ENCODE results near the gene OGDH.
A peak's percentile ranks its signal among the peaks of the same experiment; 100 is the strongest.
"Not testable (repeated sequence)": the region's sequence is repeated elsewhere in the genome, so short reads cannot be mapped to it uniquely, and the experiment has no call there.

OGDH gene

DNA sequence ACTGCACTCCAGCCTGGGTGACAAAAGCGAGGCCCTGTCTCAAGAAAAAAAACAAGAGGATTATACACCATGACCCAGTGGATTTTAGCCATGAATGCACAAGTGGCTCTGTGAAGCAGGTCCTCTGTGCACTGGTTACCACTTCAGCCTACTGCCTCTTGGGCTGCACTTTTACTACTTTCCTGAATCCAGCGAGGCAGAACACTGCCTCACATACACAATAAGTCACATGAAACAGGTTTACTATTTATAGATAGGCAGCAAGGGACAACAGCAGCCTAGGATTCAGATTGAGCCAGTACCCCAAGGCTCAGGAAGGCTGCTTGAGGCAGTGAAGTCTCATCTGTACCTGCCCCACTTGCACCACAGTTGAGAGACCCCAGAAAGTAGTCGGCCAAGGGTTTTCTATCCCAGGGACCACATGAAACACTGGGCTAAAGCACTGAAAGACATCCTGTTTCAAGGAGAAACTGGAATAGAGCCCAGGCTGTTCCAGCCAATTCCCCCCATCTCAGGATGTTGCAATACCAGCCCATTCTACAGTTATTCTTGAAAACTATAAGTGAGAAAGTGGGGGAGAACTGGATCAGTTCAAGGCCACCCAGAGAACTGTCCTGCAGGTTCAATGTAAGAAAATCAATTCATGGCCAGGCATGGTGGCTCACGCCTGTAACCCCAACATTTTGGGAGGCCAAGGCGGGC, 10.3 kb upstream of the OGDH start:
- H3K4me3 ChIP-seq (ENCODE audit: control insufficient read depth, low read depth, low read length), result no peak overlapping the region
- no peak for DNase-seq (ENCODE audit: low read depth)
- TF ChIP-seq, protein P1, sequence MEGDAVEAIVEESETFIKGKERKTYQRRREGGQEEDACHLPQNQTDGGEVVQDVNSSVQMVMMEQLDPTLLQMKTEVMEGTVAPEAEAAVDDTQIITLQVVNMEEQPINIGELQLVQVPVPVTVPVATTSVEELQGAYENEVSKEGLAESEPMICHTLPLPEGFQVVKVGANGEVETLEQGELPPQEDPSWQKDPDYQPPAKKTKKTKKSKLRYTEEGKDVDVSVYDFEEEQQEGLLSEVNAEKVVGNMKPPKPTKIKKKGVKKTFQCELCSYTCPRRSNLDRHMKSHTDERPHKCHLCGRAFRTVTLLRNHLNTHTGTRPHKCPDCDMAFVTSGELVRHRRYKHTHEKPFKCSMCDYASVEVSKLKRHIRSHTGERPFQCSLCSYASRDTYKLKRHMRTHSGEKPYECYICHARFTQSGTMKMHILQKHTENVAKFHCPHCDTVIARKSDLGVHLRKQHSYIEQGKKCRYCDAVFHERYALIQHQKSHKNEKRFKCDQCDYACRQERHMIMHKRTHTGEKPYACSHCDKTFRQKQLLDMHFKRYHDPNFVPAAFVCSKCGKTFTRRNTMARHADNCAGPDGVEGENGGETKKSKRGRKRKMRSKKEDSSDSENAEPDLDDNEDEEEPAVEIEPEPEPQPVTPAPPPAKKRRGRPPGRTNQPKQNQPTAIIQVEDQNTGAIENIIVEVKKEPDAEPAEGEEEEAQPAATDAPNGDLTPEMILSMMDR (IDR thresholded peaks at IDR 0.05; ENCODE audit: control insufficient read depth, insufficient read depth, low read depth, low read length, missing control alignments), result no peak

DNA sequence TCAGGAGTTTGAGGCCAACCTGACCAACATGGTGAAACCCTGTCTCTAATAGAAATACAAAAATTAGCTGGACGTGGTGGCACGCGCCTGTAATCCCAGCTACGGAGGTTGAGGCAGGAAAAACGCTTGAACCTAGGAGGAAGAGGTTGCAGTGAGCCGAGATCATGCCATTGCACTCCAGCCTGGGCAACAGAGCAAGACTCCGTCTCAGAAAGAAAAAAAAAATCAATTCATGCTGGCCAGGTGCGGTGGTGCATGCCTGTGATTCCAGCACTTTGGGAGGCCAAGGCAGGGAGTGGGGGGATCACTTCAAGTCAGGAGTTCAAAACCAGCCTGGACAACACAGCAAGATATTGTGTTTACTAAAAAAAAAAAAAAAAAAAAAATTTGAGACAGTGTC, 9.2 kb upstream of the OGDH start:
- not testable (repeated sequence) for DNase-seq (ENCODE audit: low read depth); H3K4me3 ChIP-seq (ENCODE audit: control insufficient read depth, low read depth, low read length)

DNA sequence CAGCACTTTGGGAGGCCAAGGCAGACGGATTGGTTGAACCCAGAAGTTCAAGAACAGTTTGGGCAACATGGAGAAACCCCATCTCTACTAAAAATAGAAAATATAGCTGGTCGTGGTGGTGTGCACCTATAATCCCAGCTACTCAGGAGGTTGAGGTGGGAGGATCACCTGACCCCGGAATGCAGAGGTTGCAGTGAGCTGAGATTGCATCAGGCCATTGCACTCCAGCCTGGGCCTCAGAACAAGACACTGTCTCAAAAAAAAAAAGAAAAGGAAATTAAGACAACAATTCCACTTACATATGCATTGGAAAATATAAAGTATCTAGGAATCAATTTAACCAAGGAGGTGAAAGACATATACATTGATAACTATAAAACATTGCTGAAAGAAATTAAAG, 7.2 kb upstream of the OGDH start:
- TF ChIP-seq, protein P1 (IDR thresholded peaks at IDR 0.05; ENCODE audit: control insufficient read depth, insufficient read depth, low read depth, low read length, missing control alignments), result no peak
- H3K4me3 ChIP-seq (ENCODE audit: control insufficient read depth, low read depth, low read length), result no peak overlapping the region
- no peak for DNase-seq (ENCODE audit: low read depth)

DNA sequence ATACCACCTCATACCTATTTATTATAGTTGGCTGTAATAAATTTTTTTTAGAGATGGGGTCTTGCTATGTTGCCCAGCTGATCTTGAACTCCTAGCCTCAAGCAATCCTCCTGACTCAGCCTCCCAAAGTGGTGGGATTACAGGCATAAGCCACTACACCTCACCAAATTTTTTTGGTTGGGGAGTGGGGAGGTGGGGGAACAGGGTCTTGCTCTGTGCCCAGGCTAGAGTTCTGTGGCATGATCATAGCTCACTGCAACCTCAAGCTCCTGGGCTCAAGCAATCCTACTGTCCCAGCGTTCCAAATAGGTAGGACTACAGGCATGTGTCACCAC, 3.9 kb upstream of the OGDH start:
- TF ChIP-seq, protein P1 (IDR thresholded peaks at IDR 0.05; ENCODE audit: control insufficient read depth, insufficient read depth, low read depth, low read length, missing control alignments), result no peak
- no peak overlapping the region for H3K4me3 ChIP-seq (ENCODE audit: control insufficient read depth, low read depth, low read length)
- no peak for DNase-seq (ENCODE audit: low read depth)

DNA sequence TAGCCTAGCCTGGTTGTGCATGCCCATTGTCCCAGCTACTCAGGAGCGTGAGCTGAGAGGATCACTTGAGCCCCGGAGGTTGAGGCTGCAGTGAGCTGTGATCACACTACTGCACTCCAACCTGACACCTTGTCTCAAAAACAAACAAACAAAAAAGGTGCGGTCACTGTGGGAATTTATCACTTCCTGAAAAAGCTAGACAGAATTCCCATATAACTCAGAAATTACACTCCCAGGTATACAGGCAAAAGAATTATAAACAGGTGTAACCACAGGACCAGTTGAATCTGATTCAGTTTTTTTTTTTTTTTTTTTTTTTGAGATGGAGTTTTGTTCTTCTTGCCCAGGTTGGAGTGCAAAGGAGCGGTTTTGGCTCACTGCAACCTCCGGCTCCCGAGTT, 3.2 kb upstream of the OGDH start:
- TF ChIP-seq, protein P1 (IDR thresholded peaks at IDR 0.05; ENCODE audit: control insufficient read depth, insufficient read depth, low read depth, low read length, missing control alignments), result no peak
- no peak overlapping the region for H3K4me3 ChIP-seq (ENCODE audit: control insufficient read depth, low read depth, low read length)
- no peak for DNase-seq (ENCODE audit: low read depth)

DNA sequence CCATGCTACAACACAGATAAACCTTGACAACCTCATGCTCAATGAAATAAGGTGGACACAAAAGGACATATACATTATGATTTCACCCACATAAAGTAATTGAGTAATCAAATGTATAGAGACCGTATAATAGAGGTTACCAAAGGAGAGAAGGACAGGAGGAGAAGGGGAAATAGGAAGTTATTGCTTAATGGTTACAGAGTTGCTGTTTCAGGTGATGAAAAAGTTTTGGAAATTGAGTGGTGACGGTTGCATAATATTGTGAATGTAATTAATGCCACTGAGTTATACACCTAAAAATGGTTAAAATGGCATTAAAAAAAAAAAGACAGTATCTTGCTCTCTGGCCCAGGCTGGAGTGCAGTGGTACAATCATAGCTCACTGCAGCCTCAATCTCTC, 1.5 kb upstream of the OGDH start:
- TF ChIP-seq, protein P1 (IDR thresholded peaks at IDR 0.05; ENCODE audit: control insufficient read depth, insufficient read depth, low read depth, low read length, missing control alignments), result no peak
- DNase-seq (ENCODE audit: low read depth), result no peak
- H3K4me3 ChIP-seq (ENCODE audit: control insufficient read depth, low read depth, low read length), result no peak overlapping the region

DNA sequence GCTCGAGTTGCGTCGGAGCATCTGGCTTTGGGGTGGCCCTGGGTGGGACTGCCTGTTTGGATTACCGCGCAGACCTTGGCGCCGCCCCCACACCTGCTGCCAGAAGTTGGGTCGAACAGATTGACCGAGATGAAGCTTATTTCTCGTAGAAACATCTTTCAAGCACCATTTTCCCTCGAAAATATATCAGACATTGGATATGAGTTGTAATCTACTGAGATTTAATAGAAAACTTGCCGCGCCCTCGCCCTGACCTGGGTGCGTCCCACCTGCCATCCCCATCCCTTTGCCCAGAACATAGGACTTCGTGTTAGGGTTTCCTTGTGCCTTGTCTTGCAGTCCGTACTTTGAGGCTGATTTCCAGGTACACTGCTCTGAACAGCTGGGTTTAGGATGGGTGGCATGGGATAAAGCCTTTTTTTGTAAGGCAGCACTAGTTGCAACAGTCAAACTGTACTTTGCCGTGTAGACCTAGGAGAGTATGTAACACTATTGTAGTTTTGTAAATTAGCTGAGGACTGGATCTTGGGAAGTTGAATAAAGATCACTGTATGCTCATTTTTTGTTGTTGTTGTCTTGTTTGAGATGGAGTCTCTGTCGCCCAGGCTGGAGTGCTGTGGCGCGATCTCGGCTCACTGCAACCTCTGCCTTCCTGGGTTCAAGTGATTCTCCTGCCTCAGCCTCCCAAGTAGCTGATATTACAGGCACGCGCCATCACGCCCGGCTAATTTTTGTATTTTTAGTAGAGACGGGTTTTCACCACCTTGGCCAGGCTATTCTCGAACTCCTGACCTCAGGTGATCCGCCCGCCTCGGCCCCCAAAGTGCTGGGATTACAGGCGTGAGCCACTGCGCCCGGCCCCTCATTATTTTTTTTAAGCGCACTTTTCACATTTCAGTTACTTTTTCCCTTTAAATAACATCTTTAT, 978 bp downstream of the OGDH start:
- TF ChIP-seq, protein P1 (IDR thresholded peaks at IDR 0.05; ENCODE audit: control insufficient read depth, insufficient read depth, low read depth, low read length, missing control alignments), result no peak
- peak overlapping the region; percentile 91 for H3K4me3 ChIP-seq (ENCODE audit: control insufficient read depth, low read depth, low read length)
- DNase-seq (ENCODE audit: low read depth), result no peak

Data from AG09309 (cell line).